ENCODE results near the gene MRPS2.

DNA sequence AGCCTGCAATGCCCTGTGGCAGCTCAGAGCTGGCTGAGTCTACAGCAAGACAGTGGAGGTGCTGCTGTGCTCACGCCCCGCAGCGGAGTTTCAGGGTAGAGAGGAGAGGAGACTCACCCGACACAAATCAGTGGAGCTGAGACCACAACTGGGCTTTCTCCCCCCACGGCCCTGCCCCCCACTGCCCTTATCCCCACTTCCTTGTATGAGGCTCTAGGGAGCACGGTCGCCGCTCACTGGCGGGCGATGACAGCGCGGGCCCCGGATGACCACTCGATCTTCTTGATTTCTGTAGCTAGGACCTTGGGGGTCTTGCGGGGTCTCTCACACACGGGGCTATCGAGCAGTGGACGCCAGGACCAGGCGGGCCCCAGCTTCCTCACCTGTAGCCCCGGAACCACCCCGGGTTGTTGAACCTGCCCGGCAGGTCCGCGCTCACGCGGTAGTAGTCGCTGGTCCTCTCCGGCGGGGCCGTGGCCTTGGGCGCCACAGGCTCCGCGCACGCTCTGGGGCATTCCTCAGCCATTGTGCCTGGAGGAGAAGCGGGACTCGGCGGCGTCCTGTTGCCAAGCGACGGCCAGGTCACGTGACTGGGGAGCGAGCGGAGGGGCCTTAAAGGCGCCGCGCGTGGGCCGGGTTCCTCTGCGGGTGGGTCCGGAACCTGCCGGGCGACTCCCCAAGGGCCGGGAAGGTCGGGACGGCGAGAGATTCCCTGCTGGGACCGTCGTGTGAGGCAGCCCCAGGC, 984 bp upstream of the MRPS2 start:
- TF ChIP-seq, protein P1, sequence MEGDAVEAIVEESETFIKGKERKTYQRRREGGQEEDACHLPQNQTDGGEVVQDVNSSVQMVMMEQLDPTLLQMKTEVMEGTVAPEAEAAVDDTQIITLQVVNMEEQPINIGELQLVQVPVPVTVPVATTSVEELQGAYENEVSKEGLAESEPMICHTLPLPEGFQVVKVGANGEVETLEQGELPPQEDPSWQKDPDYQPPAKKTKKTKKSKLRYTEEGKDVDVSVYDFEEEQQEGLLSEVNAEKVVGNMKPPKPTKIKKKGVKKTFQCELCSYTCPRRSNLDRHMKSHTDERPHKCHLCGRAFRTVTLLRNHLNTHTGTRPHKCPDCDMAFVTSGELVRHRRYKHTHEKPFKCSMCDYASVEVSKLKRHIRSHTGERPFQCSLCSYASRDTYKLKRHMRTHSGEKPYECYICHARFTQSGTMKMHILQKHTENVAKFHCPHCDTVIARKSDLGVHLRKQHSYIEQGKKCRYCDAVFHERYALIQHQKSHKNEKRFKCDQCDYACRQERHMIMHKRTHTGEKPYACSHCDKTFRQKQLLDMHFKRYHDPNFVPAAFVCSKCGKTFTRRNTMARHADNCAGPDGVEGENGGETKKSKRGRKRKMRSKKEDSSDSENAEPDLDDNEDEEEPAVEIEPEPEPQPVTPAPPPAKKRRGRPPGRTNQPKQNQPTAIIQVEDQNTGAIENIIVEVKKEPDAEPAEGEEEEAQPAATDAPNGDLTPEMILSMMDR (IDR thresholded peaks at IDR 0.05; ENCODE audit: low read length): no peak
- TF ChIP-seq EZH2 (IDR thresholded peaks at IDR 0.05; ENCODE audit: borderline replicate concordance, low read length): no peak
